Regular cardiac myocyte (primary cell): Measurements from ENCODE around the gene HSD17B7. TPM values are rescaled to one million over a fixed set of nuclear protein-coding genes. Genes with fewer than 3 reads are reported as not detected.

Experiments used
- total RNA-seq: library from RNA; depleted of rRNA; stranded (reverse); fragments of >200 nt; gene quantifications from 2 replicates; pipeline ENCODE4 v1.2.3, GENCODE V29; 2014

HSD17B7 gene
- total RNA-seq, result 12.5 and 15.2 TPM in 2 replicates

GRCh38 chr1:162790303-162790984 is at the start of gene HSD17B7:
Gene HSD17B7 (plus strand): TSS chr1:162790702. CDS start chr1:162790801, 99 bp downstream.

GRCh38 chr1:162861101-162861500 is 70.6 kb downstream of the HSD17B7 start, which contains the start of gene CCDC190:
Gene CCDC190 (minus strand): TSS chr1:162861175. CDS start chr1:162859646, 1,529 bp downstream.

Other genes starting within 250 kb of the HSD17B7 start
- 167 and 259 TPM in 2 replicates for gene UAP1, start 229.0 kb upstream of the HSD17B7 start, total RNA-seq
- 116 and 168 TPM in 2 replicates for gene DDR2, start 158.2 kb upstream of the HSD17B7 start, total RNA-seq
- gene CCDC190, start 70.5 kb downstream of the HSD17B7 start, total RNA-seq, result 1.1 and 2.1 TPM in 2 replicates